ENCODE results near the gene FGF14.

DNA sequence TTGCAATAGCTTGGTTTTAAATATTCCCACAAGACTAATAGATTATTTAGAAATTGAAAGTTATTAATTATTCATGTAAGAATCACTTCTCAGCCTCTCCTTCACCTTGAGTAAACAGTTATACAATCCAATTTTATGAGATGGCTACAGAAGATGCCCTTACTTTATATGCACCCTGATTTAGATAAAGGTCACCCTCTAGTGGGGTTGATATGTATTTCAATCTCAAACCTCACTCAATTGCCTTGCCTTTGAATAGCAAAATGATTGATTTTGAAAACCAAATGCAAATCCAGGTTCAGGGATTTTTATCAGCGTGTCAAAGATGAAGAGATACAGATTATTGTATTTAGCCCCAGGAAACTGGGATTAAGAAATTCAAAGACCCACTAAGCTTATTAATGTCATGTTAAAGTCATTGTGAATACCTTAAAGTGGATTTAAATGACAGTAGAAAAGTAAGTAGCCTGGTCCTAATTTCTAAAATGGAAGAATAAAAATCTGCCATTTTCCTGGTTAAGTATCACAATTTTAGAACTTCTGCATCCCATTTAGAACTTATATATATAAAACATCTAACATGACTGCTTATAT, 644.3 kb downstream of the FGF14 start:
- TF ChIP-seq TAF1 (IDR thresholded peaks at IDR 0.05; ENCODE audit: borderline replicate concordance, low read depth, low read length) (no peak), POLR2A (IDR thresholded peaks at IDR 0.05; ENCODE audit: low read depth, low read length) (no peak), POLR2AphosphoS5 (IDR thresholded peaks at IDR 0.05; ENCODE audit: low read depth, low read length) (no peak)
